Measurements from ENCODE around the gene SAMD9L.
"Not testable (repeated sequence)": the region's sequence is repeated elsewhere in the genome, so short reads cannot be mapped to it uniquely, and the experiment has no call there.

SAMD9L gene

DNA sequence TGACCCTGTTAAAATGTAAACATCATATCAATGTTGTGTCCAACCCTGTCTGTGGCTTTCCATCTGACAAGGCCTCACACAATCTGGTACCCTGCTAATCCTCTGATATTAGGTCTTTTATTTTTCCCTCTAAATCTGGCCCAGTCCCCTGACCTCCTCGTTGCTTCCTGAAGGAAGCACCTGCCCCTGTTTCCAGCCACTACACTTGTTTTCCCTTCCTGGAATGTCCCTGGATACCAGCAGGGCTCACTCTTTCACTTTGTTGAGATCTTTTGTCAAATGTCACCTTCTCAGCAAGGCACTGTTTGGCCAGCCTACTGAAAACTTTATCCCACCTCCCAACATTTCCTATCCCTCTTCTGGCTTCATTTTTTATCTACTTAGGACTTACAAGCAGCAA lies 2.1 kb downstream of the SAMD9L start:
- DNase-seq (ENCODE audit: low read depth): no peak

GRCh38 chr7:93145354-93145753 lies 2.8 kb downstream of the SAMD9L start:
- DNase-seq (ENCODE audit: low read depth): no peak

GRCh38 chr7:93142127-93142526 lies 6.1 kb downstream of the SAMD9L start:
- DNase-seq (ENCODE audit: low read depth): no peak

DNA sequence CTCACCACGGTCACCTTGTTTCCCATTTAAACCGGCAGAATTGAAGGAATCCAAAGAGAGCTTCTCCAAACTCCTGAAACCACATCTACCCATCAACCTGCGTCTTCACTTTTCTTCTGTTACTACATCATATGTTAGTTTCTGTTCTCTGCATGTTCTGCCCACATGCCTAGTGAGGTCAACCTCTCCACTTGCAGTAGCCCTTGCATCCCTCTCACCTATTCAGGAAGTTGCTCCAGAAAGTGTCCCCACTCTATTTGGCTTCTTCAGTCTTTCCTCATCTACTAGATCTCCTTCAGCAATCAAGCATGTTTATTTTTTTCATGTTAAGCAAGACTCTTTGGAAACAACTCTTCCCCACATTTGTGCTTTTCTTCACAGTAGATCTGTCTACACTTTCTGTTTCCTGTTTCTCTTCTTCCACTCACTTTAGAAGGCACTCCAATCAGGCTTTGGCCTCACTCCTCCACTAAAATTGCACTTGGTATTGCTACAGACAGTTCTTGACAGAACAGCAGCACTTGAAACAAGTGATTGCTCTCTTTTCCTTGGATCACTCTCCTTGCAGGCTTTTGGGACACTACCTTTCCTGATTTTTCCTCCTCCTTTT lies 7.5 kb downstream of the SAMD9L start:
- no peak for DNase-seq (ENCODE audit: low read depth)

DNA sequence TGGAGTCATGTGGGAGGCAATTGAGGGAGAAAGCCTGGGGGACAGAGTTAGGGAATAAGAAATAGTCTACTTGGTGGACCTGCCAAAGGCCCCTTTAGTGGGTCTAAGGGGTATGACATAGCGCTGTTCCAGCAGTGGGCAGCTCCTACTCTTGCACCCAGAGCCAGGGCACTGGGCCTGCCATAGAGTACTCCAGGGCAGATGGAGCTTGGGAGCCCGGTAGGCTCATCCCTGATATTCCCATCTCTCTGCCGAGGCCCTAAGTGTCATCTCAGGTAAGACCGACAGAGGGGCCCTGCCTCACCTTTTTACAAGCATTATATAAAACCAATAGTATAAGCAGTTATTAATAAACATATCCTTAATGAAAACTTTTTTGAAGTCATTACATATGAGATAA lies 9.6 kb downstream of the SAMD9L start:
- DNase-seq (ENCODE audit: low read depth): no peak

GRCh38 chr7:93133005-93133404 lies 15.2 kb downstream of the SAMD9L start:
- DNase-seq (ENCODE audit: low read depth): no peak

DNA sequence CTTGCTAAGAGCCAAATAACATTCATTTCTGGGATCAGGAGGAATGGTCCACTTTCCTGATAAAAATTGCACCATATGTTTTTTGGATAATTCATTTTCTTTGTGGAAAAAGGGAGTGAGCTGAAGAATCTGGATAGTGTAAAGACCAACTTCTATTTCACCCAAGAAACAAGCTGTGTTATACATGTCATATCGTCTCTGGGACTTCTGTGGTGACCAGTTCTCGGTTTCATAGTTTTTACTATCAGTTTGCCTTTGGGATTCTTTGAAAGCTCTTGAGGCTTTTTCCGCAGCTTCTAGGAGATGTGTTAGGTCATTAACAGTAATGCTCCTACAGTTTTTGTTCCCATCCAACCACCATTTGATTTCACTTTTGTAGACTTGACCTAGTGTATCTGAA lies 16.0 kb downstream of the SAMD9L start:
- no peak for DNase-seq (ENCODE audit: low read depth)

DNA sequence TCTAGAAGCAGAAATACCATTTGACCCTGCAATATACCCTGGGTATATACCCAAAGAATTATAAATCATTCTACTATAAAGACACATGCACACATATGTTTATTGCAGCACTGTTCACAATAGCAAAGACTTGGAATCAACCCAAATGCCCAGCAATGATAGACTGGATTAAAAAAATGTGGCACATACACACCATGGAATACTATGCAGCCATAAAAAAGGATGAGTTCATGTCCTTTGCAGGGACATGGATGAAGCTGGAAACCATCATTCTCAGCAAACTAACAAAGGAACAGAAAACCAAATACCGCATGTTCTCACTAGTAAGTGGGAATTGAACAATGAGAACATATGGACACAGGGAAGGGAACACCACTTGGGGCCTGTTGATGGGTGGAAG lies 21.2 kb downstream of the SAMD9L start:
- not testable (repeated sequence) for DNase-seq (ENCODE audit: low read depth)

GRCh38 chr7:93123532-93123931 lies 24.7 kb downstream of the SAMD9L start:
- DNase-seq (ENCODE audit: low read depth): not testable (repeated sequence)

GRCh38 chr7:93120592-93121549 lies 27.3 kb downstream of the SAMD9L start:
- no peak for DNase-seq (ENCODE audit: low read depth)

- no peak for DNase-seq (ENCODE audit: low read depth)
These were observed 28.8 kb downstream of the SAMD9L start for GRCh38 chr7:93119191-93119905.

DNA sequence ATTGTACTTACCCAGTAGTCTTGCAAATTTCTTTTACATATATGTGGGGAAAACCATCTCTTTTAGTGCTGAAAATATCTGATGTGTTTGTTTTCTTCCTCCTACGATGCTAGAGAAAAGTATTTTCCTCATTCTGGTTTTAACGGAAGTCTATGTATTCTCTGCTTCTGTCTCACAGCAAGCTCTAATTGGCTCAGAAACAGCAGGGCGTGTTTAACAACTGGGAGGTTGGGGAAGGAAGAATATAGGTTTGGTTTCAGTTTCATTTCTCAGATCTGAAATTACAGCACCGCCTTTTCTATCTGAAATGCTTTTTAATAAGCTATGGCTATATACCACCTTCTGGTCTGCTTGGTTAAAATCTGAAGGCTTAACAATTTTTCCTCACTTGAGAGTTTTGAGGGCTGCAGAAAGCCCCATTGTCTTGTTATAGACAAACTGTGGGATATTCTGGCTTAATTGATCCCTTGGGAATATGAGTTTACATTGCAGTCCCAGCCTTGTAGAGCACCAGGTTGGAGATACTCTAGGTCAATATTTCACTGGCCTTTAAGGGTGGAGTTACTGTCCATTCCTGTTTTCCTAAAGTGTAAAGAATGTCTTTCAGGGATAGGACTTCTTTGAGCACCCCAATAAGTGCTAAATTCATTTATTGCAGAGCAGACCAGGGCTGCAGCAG lies 30.2 kb downstream of the SAMD9L start, which contains the start of gene SAMD9:
Gene SAMD9, minus strand, starts transcription at position 128 of the 679 bp plus-strand sequence. CDS start 11,882 bp downstream, outside the sequence.
- peak; percentile 58 for DNase-seq (ENCODE audit: low read depth)

DNA sequence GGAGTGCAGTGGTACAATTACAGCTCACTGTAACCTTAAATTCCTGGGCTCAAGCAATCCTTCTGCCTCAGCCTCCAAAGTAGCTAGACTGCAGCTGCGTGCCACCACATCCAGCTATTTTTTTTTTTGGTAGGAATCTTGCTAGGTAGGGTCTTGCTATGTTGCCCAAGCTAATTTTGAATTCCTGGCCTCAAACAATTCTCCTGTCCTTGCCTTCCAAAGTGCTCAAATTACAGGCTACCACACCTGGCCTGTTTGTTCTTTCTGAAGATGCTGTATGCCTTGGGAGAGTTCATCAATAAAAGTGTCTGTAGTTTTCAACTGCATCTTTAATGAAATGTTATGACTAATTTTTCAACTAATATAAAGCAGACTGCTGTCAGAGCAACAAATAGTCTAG lies 30.9 kb downstream of the SAMD9L start:
- DNase-seq (ENCODE audit: low read depth): no peak

DNA sequence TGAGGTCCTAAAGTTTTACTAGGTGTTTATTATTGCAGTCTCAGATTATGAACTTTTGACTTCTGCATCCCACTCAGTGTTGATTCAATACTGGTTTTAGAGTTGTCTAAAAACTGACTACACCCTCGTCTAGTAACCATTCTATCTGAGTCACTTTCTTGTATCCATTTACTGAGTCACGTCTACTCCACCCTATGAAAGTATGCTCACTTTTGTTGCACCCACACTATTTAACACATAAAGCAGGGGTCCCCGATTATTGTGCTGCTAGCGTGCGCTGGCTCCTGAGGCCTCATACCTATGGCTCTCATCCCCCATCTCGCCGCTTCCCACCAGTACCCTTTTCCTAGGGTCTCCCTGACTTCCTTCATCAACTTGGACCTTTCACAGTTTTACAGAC lies 32.4 kb downstream of the SAMD9L start:
- no peak for DNase-seq (ENCODE audit: low read depth)

DNA sequence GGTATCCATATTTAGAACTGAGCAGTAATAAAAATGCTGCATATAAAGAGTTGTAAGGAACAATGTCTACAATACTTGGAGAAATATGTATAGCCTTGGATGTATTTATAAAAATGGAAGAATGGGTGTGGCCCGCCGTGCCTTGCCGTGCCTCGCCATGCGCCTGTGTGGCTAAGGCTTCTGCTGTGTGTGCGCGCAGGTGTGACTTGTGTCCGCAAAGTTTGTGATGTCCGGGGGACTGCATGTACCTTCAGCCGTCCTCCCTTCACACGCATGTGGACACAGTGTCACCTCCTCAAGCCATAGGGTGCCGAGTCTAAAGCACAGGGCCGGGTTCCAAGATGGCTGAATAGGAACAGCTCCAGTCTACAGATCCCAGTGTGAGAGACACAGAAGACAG lies 40.2 kb downstream of the SAMD9L start:
- no peak for DNase-seq (ENCODE audit: low read depth)

DNA sequence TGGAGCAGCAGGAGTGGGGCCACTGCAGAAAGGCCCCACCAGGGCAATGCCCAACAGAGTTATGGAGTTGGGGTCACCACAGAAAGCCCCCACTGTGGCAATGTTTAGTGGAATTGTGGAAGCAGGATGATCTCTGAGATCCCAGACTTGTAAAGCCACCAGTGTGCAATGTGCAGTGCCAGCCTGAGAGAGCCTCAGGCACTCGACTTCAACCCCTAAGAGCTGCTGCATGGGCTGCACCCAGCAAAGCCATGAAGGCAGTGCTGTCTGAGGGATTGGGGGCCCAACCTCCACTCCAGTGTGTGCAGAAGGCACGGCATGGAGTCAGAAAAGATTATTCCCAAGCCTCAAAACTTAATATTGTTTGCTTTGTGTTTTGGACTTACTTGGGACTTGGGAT lies 50.8 kb downstream of the SAMD9L start:
- no peak for DNase-seq (ENCODE audit: low read depth)

DNA sequence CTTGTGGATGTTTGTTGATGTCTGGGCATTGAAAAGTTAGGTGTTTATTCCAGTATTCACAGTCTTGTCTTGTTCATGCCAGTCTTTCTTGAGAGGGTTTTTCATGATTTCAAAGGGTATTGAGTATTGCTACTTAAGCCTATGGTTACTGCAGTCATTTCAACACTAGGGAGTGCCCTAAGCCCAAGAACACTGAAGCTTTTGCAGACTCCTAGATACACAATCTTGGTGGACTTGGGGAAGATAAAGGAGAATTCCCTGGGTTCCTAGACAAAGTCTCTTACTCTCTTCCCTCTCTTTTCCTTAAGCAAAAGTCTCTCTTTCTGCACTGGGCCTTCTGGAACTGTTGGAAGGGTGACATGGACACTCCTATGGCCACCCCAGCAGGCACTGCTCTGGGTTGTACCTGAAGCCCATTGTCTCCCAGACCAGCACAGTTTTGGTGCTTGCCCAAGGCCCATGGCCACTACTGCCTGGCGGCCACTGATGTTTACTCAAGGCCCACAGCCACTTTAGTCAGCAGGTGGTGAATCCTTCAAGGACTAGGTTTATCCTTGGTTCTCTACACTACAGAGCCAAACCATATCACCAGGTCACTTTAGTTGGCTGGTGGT lies 55.3 kb downstream of the SAMD9L start:
- DNase-seq (ENCODE audit: low read depth): no peak
